Peyer's patch (tissue), 4 donors: ENCODE measurements around the gene MRPL19.

ENCODE experiments used
- CTCF ChIP-seq, 6 experiments: fragments of 450-650 bp in 4 of 6; fragments of 200-600 bp in 2 of 6; sonication (generic) in 1 of 6; IDR thresholded peaks; one replicate each; pipeline ENCODE4 v1.5.1; 2017 to 2019; ENCODE audit warnings: antibody characterized with exemption in 6 of 6, mild to moderate bottlenecking in 3 of 6, moderate library complexity in 1 of 6
- POLR2A ChIP-seq, 2 donors: fragments of 450-650 bp; IDR thresholded peaks; one replicate each; pipeline ENCODE4 v1.5.1; 2017; ENCODE audit warnings: antibody characterized with exemption in 2 of 2, mild to moderate bottlenecking in 2 of 2, moderate library complexity in 2 of 2

GRCh38 chr2:75609937-75610508 is 36.6 kb upstream of the MRPL19 start:
- TF ChIP-seq CTCF (IDR thresholded peaks at IDR 0.05) (no peak), POLR2A (IDR thresholded peaks at IDR 0.05) (no peak)
